ENCODE results near the gene SMAP1. TPM values are rescaled to one million over a fixed set of nuclear protein-coding genes. Genes with fewer than 3 reads are reported as not detected.

Gene SMAP1
- polyA plus RNA-seq, 12 donors, result 26.4 to 34.9 (median 30.7) TPM; not detected in 1

DNA sequence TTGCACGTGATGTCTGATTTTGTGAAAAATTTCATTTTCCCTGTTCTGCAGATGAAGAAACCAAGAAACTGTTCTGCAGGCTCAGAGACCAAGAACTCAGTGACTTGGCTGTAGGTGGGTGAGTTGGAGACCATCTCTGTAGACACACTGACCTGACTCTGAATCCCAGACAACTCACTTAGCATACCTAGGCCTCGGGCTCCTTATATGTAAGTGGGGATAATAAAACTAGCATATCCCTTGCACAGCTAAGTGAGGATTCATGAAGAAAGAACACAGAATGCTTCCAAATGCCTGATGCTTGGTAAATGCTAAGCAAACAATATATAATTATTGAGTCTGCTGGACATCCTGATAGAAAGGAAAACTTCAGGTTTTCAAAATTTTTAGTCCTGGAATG is 218.4 kb downstream of the SMAP1 start:
- no peak for DNase-seq

DNA sequence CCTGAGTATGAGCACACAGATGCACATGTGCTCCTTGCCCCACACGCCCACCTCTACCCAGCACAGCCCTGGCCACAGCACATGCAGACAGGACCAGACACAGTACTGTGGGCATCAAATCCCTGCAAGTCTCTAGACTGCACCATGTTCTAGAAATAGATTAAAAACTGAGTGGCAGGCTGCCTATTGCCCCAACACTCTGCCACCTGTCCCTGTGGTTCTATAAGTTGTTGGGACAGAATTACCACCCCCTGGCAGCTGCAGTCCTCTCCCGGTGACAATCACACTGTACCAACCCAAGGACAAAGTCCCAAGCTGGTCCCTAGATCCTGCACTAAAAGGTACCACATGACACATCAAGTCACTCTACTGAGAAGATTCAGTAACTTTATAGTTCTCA is 219.0 kb downstream of the SMAP1 start:
- no peak for DNase-seq

DNA sequence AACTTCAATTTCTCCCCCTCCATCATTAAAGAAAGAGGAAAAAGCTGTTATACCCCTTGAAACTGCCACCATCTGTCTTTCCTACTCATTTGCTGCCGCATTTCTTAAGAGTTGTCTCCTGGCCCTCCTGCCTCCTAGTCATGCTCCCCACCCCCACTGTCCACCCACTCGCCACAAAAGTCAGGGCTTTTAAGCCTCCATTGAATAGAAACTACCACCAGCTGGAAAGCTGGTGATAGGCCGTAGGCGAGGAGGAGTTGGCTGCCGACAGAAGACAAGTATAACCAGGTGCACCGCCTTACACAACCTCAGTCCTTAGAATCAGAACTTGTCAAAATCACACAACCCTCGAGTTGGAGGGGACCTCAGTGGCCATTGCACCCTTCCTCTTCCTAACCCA is 221.6 kb downstream of the SMAP1 start:
- no peak for DNase-seq

DNA sequence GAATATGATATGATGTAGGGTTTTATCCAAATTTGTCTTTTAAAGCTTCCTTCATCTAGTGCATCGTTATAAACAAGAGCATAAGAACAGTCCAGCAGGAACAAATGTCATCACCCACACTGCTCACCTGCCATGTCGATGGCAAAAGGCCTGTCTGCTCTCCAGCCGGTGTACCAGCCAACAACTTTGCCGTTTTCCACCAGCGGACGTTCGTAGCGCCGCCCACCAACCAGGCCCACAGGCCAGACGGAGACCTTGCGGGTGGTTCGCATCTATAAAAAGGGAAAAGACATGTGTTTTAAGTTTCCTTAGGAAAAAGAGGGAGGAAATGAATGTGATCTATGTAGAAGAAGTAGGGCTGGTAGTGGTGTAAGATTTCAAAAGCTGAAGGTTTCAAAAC is 226.3 kb downstream of the SMAP1 start:
- no peak for DNase-seq

DNA sequence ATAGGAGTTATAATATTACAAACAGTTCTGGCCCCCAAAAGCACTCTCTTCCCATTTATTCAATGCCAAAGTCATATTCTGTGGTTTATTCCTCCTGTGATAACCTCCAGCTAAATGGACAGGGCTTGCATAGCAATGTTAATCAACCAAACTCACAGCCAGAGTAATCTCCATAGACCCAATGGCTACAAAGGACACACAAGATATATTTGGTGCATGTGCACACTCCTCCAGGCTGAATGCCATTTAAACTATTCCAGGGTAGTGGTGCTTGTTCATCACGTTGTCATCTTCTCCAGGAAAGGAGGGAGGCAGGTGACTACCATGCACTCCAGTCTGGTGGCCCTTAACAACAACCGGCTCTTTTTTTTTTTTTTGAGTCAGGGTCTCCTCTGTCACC is 232.4 kb downstream of the SMAP1 start:
- DNase-seq, result no peak

DNA sequence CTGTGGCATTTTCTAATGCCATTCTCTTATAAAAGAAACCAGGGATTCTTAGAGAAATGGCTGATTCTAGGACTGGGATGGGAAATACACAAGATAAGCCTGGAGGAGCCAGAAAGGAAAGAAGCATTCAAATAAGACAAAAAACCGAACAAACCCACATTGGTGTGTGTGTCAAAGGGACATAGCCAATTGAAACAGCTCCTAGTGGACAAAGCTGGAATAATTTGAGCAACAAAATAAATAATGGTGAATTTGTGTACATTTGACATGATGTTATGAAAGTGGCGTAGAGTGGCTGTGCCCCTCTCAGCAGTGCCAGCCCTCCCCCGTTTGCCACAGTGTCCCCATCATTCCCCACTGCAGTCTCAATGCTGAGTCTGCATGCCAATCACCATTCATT is 233.6 kb downstream of the SMAP1 start:
- DNase-seq, result no peak

DNA sequence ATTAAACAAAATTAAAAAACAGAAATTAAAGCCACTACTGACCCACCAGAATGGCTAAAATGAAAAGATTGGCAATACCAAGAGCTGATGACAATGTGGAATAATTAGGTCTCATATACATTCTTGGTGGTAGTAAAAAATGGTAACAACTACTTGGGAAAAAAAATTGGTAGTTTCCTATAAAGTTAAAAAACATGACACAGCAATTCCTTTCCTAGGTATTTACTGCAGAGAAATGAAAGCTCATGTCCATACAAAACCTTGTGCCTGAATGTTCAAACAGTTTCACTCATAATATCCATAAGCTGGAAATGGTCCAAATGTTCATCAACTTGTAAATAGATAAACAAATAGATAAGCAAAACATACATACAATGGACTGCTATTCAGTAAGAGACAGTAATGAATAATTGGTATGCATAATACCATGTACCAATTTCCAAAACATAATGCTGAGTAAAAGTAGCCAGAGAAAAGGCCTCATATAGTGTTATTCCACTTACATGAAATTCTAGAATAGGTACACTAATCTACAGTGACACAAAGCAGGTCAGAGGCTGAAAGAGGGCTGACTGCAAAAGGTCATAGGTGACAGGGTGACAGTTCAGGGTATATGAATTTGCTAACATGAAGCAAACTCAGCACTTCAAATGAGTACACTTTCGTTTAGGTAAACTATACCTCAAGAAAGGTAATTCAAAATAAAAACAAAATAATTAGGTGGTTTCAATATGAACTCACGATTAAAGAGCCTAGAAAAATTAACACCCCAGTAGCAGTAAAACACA is 236.2 kb downstream of the SMAP1 start:
- no peak for DNase-seq

DNA sequence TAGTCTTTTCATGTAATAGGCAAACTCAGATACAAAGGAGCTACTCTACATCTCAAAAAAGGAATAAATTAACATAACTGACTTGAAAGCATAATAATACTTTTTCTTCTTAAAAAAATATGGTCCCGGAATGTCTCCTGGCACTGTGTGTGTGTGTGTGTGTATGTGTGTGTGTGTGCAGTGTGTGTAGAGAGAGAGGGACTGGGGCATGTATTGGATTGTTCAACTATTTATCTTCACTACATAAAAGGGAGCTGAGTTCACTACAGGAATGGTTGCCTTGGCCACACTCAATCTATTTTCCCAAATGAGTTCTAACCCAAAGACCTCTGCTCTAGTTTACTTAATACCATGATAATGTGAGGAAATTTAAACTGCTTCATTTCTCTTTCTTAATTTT is 238.1 kb downstream of the SMAP1 start:
- DNase-seq, result no peak

Other genes starting within 250 kb of the SMAP1 start
- 10 to 100 TPM in 11 of 12 donors, not detected in 1; 12.8 to 19.4 (median 16.1) TPM for gene SDHAF4, start 101.0 kb upstream of the SMAP1 start, polyA plus RNA-seq (ENCODE audit: insufficient read length in 12 of 12)

All from muscle of arm (tissue), 12 donors.